T47D (cell line): ENCODE data around the gene CDK19.
"Not testable (repeated sequence)": the region's sequence is repeated elsewhere in the genome, so short reads cannot be mapped to it uniquely, and the experiment has no call there.

Source experiments
- DNase-seq, 2 experiments: peaks; one replicate each; pipeline versions ENCODE4 v3.0.0 to v3.0.0-alpha.2; 2011 to 2012; ENCODE audit warnings: low read depth in 1 of 2, low spot score in 1 of 2
- JUND ChIP-seq: IDR thresholded peaks from 2 replicates; pipeline ENCODE4 v1.6.1; 2012; ENCODE audit warnings: low read depth
- in situ Hi-C: cut with HindIII; loops from 2 replicates; pipeline ENCODE4 v1.10.0; 2016; ENCODE audit warnings: low sequenced_read_pairs, low pct_unique_long_range_greater_than_20kb

CDK19 gene

GRCh38 chr6:110831405-110831804 lies 16.1 kb upstream of the CDK19 start:
- in situ Hi-C loops: no loop called here
- TF ChIP-seq JUND: no peak
- no peak for DNase-seq

DNA sequence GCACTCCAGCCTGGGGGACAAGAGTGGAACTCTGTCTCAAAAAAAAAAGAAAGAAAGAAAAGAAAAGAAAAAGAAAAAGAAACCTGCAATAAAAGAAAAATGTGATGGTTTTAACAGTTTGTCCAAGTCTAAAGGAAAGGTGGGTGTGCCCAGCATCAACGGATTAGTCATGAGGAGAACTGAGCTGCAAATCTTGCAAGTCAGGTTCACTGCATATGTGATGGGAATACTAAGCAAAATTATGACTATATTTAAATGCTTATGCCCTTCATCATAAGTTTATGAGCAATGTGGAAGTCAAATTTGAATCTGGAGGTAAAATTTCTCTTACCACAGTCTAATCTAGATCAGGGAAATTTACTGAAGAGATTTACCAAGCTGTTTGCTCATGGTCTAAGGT lies 13.1 kb upstream of the CDK19 start:
- in situ Hi-C loops: no loop called here
- no peak for TF ChIP-seq JUND
- no peak for DNase-seq

DNA sequence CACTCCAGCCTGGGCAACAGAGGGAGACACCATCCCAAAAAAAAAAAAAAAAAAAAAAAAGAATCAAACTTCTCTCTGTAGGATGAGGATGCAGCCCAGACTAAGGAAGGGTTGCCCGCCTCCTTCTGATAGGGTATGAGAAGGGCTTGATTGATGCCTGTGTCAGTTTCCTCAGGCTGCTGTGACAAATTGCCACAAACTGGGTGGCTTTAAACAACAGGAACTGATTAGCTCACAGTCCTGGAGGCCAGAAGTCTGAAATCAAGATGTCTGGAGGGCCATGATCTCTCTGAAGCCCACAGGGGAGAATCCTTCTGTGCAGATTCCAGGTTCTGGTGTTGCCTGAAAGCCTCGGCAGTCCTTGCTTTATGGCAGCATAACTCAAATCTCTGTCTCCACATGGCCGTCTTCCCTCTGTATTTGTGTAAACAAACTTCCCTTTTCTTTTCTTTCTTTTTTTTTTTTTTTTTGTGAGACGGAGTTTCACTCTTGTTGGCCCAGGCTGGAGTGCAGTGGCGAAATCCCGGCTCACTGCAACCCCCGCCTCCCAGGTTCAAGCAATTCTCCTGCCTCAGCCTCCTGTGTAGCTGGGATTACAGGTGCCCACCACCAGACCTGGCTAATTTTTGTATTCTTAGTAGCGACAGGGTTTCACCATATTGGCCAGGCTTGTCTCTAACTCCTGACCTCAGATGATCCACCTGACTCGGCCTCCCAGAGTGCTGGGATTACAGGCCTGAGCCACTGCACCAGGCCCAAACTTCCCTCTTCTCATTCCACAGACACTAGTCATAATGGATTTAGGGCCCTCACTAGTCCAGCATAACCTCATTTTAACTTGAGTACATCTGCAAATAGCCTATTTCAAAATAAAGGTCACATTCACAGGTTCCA lies 11.2 kb upstream of the CDK19 start:
- no peak for TF ChIP-seq JUND
- DNase-seq: peak in 1 of 2 experiments; percentile 16
- in situ Hi-C loops: no loop called here

GRCh38 chr6:110823146-110823545 lies 7.9 kb upstream of the CDK19 start:
- no peak for TF ChIP-seq JUND
- no peak for DNase-seq
- in situ Hi-C loops: no loop called here

DNA sequence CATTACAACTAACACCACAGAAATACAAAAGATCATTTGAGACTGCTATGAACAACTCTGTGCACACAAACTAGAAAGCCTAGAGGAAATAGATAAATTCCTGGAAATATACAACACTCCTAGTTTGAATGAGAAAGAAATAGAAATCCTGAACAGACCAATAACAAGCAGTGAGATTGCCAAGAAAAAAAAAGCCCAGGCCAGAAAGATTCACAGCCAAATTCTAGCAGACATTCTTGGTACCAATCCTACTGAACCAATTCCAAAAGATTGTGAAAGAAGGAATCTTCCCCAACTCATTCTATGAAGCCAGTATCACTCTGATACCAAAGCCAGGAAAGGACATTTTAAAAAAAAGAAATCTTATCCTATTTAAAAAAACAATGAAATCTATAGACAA lies 7.0 kb upstream of the CDK19 start:
- in situ Hi-C loops: no loop called here
- no peak for TF ChIP-seq JUND
- DNase-seq: no peak

DNA sequence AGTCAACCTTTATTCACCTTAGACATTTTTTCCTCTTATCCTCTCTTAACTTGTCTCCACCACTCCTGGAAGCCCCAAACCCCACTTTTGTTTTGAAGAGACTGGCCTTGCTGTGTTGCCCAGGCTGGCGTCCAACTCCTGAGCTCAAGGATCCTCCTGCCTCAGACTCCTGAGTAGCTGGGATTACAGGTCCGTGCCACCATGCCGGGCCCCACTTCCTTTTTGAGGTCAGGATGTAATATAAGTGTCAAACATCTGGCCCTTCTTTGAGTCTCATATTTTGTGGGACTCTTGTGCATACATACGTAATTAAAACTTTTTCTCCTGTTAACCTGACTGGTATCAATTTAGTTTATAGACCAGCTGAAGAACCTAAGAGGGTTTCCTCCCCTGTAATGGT lies 1.4 kb upstream of the CDK19 start:
- in situ Hi-C loops: no loop called here
- no peak for TF ChIP-seq JUND
- DNase-seq: no peak

DNA sequence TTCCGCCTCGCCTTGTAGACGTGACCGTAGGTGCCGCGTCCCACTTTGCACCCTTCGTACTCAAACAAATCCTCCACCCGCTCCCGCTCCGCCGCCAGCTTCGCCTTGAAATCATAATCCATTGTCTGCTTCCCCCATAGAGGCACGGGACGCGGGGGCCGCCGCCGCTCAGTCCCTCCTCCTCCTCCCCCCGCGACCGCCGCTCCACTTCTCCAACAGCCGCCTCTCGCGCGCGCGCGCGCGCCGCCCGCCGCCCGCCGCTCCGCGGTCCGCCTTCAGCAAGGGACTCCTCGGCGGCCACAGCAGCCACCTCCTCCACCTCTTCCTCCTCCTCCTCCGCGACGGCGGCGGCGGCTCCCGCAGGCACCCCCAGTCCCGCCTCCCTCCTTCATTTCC lies 256 bp downstream of the CDK19 start:
- in situ Hi-C loops: no loop called here
- TF ChIP-seq JUND: no peak
- DNase-seq: no peak

GRCh38 chr6:110814102-110815014 lies 911 bp downstream of the CDK19 start:
- in situ Hi-C loops: no loop called here
- TF ChIP-seq JUND: no peak
- peak; percentile 23 to 43 for DNase-seq

- TF ChIP-seq JUND: no peak
- in situ Hi-C loops: no loop called here
- DNase-seq: peak; percentile 39 to 62
These were observed 1.7 kb downstream of the CDK19 start for GRCh38 chr6:110813338-110814101.

DNA sequence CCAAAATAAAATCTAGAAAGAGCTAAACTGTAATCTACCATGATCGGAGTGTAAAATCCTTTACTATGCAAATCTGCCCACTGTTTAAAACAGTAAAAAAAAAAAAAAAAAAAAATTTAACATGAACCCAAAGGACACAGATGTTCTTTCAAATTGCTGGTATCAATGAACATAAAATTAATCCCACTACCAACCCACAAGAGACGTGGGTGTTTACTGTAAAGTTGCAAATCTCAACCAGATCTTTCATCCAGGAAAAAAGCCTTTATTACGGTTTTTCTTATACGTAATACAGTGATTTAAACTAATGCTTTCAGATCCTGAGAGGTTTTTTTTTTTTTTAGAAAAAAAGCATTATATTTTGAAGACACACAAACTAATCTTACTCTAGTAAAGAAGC lies 2.5 kb downstream of the CDK19 start:
- in situ Hi-C loops: no loop called here
- TF ChIP-seq JUND: no peak

GRCh38 chr6:110810896-110811586 lies 4.2 kb downstream of the CDK19 start:
- no peak for DNase-seq
- TF ChIP-seq JUND: no peak
- in situ Hi-C loops: no loop called here

More for the DNA sequence above, 2.5 kb downstream of the CDK19 start:
- no peak for DNase-seq

- DNase-seq: no peak
- no peak for TF ChIP-seq JUND
- in situ Hi-C loops: no loop called here
These were observed 5.5 kb downstream of the CDK19 start for GRCh38 chr6:110809792-110810191.

DNA sequence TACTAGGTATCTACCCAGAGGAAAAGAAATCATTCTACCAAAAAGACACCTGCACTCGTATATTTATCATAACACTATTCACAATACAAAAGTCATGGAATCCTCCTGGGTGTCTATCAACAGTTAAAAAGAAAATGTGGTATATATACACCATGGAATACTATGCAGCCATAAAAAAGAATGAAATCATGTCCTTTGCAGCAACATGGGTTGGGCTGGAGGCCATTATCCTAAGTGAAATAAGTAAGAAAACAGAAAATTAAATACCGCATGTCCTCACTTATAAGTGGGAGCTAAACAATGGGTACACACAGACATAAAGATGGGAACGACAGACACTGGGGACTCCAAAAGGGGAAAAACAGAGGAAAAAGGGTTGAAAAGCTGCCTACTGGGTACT lies 13.1 kb downstream of the CDK19 start:
- in situ Hi-C loops, DNase-seq: not testable (repeated sequence)
